T-helper 2 cell (primary cell): ENCODE results near the gene PLCB1.
"Not testable (repeated sequence)": the region's sequence is repeated elsewhere in the genome, so short reads cannot be mapped to it uniquely, and the experiment has no call there.

Experiments used
- DNase-seq, 5 experiments: peaks; one replicate each; pipeline versions ENCODE4 v3.0.0 to v3.0.0-alpha.2; 2012 to 2022

PLCB1 gene

DNA sequence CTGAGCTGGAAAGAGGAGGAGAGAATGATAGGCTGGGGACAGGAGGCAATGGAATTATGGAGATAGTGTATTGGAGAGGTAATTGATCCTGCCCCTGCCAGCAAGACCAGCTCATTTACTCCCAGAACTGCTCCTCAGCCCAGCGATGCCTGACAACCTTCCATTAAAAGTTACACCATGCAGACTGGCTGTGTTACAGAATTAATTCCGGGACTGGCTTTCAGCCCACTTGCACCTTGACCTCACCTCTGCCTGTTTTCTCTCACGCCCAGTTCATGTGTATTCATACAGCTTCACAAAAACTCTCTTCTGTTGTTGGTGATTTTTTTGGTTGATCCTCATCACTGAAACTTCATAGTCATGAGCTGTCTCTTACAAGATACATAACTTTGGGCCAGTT is 207.3 kb downstream of the PLCB1 start:
- DNase-seq: no peak

DNA sequence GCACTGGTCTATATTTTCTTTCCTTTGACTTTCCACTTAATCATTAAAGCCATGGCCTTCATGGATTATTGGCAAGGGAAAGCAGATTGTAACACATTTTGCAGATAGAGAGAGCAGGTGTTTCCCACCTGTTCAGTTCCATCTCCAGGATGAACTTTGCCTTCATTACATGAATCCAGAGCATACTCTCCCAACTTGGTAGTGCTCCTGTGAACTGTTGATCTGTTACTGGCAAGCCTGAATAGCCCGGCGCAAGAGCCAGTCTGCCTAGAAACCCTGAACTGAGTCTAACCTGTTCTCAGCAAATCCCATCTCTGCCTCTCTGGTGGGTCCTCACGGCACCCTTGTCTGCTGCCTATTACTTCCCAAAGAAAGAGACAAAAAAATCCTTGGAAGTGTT is 210.3 kb downstream of the PLCB1 start:
- DNase-seq: no peak

DNA sequence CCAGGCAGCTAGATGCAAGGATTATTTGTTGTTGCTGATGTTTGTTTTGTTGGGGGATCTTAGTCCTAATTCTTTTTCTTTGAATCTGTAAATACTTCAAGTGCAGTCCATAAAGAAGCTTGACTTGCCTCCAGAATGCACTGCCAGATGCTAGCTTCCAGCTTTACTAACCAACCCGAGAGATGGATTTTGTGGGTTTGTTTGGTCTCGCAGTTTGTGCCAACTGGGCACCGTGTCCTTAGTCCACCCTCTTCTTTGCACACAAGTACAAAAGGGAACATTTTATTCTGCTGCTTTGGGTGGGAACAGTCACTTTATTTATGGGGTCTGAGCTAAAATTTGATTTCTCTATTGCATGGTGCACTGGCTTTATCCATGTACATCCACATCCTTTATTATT is 212.0 kb downstream of the PLCB1 start:
- DNase-seq: no peak

DNA sequence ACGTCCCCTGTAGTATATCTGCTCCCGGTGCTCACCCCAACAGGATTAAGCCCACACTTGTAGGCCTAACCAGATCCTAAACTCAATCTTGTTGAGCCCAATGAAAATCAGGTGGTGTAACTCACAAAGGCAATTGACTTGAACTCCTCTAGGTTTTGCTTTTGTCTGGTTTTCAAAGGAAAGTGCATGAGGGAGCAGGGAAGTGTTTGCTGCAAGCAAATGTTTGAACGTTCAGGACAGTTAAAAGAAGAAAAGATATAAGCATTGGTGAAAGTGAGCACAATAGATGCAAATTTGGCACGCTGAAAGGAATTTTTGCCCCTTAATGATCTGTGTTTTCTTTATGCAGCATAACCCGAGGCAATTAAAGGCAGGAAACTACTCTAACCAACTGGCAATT is 212.6 kb downstream of the PLCB1 start:
- no peak for DNase-seq

DNA sequence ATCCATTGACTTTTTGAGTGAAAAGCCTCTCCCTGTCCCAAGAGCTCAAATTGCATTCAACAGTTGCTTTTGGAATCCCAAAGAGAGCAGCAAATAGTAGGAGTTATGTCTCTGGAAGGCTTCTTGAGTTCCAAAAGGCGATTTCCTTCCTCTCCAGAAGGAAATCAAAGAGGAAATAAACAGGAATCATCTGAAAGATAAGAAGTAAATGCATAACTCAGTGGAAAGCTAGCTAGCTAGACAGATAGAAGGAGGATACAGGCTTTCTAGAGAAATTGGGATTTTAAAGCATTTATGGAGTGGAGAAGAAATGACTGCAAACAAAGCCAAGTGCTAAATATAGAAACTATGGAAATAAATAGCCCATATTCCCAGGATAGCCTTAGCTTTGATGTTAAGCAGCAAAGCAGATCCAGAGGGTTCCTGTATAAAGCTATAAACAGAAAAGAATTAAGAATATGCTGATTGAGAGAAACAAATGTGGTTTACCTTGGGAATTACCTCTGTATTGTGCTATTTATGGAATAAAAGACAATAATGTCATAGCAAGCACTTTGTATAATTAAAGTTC is 214.7 kb downstream of the PLCB1 start:
- no peak for DNase-seq

DNA sequence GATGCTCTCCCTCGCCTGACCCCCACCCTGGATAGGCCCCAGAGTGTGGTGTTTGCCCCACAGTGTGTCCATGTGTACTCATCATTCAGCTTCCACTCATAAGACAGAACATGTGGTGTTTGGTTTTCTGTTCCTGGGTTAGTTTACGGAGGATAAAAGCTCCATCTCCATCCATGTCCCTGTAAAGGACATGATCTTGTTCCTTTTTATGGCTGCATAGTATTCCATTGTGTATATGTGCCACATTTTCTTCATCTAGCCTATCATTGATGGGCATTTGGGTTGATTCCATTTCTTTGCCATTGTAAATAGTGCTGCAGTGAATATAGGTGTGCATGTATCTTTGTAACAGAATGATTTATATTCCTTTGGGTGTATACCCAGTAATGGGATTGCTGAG is 218.2 kb downstream of the PLCB1 start:
- DNase-seq: not testable (repeated sequence)

DNA sequence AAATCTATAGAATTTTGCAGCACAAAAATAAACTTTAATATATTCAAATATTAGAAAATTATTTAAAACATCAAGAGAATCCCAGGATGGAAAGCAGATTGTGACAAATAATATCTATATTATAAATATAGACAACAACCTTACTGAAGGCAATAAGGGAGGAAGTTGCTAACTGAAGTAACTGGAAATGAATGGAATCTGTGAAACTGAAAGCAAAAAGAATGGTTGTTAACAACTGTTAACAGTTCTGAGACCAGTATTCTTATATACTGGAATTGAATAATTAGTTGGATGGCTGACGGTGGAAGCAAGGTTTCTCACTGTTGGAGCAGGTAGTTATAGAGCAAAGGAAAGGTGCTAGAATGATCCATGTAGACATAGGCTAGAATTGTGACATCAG is 220.4 kb downstream of the PLCB1 start:
- DNase-seq: no peak

DNA sequence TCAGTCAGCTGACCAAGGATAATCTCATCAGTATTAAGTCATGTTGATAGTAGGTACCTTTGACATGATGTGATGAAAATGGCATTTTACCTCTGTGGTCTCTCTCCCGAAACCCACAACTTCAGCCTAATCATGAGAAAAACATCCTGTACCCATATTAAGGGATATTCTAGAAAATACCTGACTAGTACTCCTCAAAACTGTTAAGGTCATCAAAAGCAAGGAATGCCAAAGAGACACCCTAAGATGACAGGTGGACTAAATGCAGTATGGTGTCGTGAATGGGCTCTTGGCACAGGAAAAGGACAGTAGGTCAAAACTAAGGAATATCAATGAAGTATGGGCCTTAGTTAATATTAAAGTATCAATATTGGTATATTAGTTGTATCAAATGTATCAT is 221.4 kb downstream of the PLCB1 start:
- no peak for DNase-seq

DNA sequence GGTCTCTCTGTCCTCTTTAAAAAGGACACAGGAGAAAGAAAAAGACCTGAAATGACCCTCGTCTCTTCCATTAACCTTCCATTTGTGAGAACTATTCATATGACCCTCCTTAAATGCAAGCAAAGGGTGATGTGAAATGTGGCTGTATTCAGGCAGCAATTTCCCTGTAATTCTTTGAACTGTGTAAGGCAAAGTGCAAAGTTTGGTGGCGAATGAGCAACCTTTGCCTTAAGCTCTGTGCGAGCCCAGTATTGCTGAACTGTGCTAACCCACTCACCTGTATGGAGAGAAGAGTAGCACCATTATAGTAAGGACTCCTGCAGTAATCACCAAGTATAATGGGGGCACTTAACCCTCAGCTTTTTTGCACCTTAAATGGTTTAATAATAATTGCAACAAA is 223.4 kb downstream of the PLCB1 start:
- DNase-seq: no peak

DNA sequence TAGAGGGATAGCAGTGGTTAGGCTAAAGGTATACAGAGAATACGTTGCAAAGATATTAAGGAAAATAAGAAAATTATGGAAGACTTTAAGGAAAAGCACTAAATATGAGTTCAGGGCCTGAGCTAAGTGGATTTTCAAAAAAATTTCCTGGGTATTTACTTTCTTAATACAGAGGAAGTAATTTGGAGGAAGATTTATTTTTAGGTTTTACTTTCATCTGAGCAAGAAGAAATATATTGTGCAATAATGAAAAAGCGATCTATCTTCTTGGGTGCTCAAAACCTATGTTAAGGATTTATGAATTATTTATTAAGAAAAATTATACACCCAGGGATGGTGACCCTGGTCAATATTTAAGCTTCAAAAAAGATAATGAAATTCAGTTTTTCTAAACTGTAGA is 224.7 kb downstream of the PLCB1 start:
- no peak for DNase-seq

DNA sequence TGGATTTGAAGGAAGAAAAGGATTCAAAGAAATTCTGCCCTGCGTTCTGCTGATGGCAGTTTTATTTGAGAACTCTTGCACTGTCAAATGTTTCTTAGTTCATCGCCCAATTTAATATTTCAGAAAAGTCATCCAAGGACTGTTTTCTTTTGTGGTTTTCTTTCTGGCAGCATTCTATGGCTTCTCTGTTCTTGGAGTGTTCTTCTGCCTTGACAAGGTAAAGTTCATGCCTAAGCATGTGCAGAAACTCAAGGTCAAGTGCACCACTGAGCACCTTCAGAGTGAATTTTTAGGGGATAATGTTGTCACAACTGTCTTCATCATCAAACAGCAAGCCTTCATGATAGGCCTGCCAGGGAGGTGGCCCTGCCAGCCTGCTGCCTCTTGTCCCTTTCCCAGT is 225.6 kb downstream of the PLCB1 start:
- no peak for DNase-seq

DNA sequence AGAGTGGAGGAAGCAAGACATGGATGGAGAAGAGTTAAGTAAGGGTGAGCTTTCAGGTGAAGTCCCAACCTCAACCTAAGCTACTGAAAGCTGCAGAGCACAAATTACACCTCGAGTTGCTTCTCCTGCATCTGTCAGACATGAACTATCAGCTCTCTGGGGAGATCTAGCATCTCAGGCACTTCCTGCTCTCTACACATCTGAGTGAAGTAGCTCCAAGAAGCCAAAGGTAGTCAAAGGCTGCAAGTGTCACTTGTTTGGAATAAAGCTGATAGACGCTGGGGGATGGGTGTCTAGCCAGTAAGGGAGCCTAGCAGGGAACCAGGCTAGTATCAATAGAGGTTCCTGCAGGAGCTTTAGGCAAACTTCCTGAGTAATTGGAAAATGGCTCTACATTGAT is 228.0 kb downstream of the PLCB1 start:
- no peak for DNase-seq

DNA sequence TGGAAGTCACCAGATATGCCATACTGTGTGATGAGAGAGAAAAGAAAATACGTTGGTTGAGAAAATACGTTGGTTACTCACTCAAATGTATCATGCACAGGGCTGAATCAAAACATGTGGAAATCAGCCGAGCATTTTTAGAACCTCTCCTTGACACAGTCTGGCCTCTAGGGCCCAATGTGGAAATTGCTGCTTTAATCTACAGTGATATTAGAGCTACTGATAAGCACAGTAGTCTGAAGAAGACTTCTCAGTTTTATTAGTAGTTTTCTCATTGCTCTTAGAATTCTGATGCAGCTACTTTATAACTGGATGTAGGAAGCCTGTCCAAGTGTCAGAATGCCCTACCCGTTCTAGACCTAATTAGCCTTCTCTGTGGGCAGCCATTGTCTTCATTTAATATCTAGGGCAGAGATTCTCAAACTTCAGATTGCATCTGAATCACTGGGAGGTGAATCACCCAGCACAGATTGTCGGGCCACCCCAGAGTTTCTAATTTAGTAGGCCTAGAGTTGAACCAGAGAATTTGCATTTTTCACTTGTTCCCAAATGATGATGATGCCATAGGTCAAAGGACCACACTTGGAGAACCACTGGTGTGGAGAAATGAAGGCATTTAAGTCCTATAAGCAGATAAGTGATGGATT is 229.1 kb downstream of the PLCB1 start:
- DNase-seq: no peak

DNA sequence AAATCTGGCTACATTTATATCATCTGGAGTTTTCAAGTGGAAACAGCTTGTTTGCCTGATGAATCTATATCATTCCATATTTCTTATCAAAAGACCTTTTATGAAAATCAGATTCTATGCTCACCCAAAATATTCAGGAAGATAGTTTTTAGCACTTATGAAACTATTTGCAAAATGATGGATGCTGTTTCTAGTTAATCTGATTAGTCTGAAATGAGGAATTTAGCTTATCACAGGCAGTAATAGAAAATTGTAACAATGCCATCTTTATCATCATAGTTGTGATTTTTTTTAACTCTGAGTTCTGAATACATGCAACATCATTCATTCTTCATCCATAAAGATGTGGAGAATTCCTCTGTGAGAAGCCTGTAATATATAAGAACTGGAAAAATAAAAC is 229.7 kb downstream of the PLCB1 start:
- DNase-seq: no peak

DNA sequence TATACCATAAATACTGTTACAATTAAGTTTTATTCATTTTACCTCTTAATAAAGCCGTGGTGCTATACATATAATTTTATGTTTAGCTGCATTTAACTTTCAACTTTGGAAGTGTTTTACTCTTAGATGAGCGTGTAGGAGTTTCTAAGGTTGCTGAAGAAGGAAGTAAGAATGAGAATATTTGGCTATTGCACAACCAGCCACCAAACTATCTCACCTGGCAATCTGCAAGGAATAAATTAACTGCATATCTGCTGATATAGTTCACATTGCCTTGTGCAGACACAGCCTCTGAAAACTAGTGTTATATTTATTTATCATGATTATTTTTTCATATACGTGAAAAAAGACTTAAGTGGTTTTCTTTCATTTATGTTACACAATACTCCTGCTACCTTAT is 230.4 kb downstream of the PLCB1 start:
- no peak for DNase-seq

DNA sequence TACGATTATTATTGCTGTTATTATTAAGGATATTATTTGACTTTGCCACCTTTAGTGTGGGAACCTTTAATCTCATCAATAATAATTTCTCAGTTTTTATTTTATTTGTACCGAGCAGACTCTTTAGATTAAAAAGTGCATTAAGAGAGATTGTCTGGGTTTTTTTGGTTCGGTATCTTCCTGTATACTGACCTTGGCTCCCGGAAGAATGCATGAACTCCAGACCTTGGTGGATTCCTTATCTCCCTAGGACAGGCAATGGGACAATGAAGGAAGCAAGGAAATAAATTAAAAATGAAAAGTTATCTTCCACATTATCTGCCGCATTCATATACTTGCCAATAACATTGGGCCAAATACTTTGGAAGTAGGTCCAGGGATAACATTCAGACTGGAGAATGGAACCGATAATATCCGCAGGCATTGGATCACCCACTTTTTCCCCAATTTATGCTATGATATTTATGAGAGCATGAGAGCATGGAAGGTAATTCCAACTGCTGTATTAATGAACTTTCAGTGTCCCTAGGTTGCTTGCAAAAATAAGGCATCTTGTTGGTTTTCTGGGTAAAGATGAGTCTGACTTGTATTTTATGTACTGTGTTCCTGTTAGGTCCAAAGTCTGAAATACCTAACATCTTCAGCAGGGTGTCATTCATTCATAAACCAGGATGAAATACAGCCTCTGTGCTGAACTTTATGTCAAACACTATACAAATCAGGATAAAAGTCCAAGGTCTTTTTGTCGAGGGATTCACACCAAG is 232.1 kb downstream of the PLCB1 start:
- no peak for DNase-seq

DNA sequence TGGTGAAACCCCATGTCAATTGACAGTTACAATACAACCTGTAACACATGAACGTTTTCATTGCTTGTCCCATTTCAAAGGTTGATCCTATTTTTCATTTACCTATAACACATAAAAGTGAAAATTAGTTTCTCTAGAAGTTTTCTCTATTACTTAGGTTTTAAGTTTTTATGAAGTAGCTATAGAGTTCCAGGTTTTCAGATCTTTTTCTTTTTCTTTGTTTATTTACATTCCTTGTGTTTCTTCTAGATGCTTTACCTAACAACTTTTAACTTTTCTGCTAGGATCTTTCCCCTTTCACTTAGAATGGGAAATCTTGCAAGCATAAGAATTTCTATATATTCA is 232.6 kb downstream of the PLCB1 start:
- DNase-seq: no peak

DNA sequence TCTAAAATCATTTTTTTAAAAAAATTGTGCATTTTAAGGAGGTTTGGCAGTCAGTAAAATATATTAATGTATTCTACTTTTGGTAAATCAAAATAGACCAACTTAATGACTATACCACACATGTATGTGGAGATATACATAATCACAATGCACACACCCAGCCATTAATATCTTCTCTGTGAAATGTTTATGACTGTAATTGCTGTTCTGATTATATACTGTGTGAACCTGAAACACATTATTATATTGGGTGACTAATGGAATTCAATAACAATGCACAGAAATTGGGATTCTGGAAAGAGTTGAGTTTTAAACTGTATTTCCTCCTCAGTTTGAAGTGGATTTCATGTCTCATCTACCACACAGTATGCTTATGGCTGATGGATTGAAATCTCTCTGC is 233.6 kb downstream of the PLCB1 start:
- DNase-seq: no peak

DNA sequence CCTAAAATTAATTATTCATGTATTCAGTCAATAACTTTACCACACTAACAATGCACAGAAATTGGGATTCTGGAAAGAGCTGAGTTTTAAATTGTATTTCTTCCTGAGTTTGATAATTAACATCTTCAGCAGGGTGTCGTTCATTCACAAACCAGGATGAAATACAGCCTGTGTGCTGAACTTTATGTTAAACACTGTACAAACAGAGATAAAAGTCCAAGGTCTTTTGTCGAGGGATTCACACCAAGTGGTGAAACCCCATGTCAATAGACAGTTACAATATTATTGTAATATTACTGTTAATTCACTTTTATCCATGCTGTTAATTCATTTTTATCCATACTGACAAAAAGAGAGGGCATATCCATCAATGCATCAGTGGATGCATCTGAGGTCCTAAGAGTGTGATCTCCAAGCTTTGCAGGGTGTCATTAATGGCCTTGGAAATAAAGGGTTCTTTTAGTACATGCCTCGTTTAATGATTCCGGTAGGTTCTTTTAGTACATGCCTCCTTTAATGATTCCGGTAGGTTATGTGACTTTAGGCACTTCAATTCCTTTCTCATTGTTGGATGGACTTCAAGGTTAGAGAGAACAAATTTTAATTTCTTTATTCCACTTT is 234.3 kb downstream of the PLCB1 start:
- DNase-seq: no peak

DNA sequence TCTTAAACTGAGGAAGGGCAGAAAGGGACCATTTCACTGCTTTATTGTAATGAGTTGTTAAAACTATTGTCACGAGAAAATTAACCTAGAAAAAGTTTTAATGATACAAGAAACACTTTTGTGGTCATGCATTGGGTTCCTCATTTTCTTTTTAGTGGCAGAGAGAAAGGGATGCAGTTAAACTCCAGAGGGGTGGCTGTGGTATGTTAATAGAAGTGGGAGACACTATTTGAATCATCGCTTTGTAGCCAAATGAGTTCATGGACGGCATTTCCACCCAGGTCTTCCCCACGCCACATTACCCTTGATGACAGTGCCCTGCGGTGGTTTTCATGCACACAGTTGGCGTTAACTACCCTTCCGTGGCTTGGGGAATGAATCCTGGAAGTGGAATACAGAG is 235.6 kb downstream of the PLCB1 start:
- DNase-seq: no peak

DNA sequence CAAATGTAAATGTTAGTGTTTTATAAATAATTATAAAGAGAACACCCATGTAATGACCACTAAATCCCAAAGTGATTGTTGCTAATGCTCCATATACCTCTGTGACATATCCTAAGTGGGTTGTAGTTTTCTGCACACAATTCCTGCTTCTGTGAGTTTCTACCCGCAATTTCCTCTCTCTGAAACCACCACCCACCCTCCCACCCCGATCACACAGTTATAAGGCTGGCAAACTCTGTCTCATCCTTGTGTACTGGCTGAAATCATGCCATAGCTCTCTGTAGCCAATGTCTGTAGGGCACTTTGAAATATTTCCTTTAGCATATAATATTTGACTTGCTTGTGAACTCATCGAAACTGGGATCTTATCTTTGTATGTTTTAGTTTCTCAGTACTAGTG is 236.6 kb downstream of the PLCB1 start:
- no peak for DNase-seq

DNA sequence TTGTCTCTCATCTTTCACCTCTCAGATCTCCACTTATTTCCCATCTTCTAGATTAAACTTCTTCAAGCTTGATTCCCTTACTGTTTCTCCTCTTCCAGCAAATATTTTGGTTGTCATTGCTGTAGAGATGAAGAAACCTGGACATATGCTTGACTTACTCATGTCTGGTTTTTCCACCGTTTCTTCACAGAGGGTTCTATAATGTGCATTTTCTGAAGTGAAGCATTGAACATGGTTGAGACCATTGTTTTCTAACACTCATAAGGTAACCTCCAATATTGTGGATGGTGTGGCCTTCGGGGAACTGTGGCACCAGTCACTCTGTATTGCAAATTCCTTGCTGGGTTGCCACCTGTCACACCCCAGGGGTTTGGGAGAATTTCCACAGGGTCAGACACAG is 237.2 kb downstream of the PLCB1 start:
- DNase-seq: no peak

DNA sequence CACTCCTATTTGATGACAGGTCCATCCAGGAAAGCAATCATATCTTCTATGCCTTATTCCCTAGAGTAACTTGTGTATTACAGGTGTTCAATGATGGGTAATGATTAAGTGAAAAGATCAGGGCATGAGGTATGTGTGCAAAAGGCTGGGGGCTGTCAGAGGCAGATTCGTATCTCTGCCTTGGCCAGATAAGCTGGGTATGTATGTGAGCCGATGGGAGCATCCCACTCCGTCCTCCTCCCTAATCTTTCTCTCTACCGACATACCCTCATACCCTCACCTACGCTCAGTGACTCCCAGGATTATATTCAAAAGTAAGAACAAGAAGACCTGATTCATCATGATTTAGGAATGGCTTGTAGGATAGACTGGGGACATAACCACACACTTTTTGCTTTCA is 238.7 kb downstream of the PLCB1 start:
- no peak for DNase-seq

DNA sequence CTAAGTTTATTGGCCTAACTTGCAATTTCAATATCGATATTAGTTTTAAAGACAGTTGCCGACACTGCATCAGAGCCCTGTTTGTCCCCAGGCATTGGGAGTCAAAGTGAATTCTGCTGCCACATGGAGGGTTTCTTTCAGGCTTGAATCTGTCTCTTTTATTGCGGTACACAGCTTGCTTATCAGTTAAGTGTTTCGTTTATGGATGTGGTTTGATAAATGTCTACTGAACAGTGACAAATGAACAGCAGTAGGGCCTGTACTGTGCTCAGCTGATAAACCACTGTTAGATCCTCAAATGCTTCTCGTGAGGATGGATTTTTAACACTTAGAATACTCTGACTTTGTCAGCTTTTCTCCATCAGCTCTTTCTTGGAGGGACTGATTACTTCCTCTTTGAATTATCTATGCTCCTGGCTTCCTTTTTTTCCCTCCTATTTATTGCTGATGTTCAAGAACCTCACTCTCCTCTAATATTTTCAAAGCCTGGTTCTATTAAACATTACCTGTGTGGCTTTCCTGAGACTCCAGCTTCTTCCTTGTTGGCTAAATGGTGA is 240.8 kb downstream of the PLCB1 start:
- DNase-seq: peak in 1 of 5 experiments; percentile 1
